SHP77 (cell line): Measurements from ENCODE around the gene TMEM270.
"Not testable (repeated sequence)": the region's sequence is repeated elsewhere in the genome, so short reads cannot be mapped to it uniquely, and the experiment has no call there.

ENCODE experiments used
- DNase-seq, 2 experiments: peaks; one replicate each; lab custom pipeline; 2025; lab: John Stamatoyannopoulos, UW

Gene TMEM270

GRCh38 chr7:73860859-73861258 is at the start of gene TMEM270:
Gene TMEM270 (plus strand): TSS chr7:73861159. CDS start chr7:73861195, 36 bp downstream.
- DNase-seq: no peak

- DNase-seq: peak; percentile 60 to 69
These were observed 49.2 kb upstream of the TMEM270 start for GRCh38 chr7:73811760-73812168.

GRCh38 chr7:73812996-73813395 is 48.0 kb upstream of the TMEM270 start:
- DNase-seq: no peak

- no peak for DNase-seq
These were observed 45.5 kb upstream of the TMEM270 start for GRCh38 chr7:73815436-73815835.

- DNase-seq: no peak
These were observed 43.8 kb upstream of the TMEM270 start for GRCh38 chr7:73817121-73817520.

GRCh38 chr7:73820013-73820412 is 40.9 kb upstream of the TMEM270 start:
- DNase-seq: no peak

- not testable (repeated sequence) for DNase-seq
These were observed 39.2 kb upstream of the TMEM270 start for GRCh38 chr7:73821597-73822285.

- DNase-seq: peak; percentile 17 to 60
These were observed 38.4 kb upstream of the TMEM270 start for GRCh38 chr7:73822319-73823173.

- DNase-seq: no peak
These were observed 37.7 kb upstream of the TMEM270 start for GRCh38 chr7:73823257-73823656.

- no peak for DNase-seq
These were observed 36.9 kb upstream of the TMEM270 start for GRCh38 chr7:73823873-73824592.

- DNase-seq: no peak
These were observed 36.0 kb upstream of the TMEM270 start for GRCh38 chr7:73824986-73825385.

- DNase-seq: peak; percentile 91 to 92
These were observed 33.3 kb upstream of the TMEM270 start for GRCh38 chr7:73827567-73828106.

- peak; percentile 88 to 92 for DNase-seq
These were observed 32.7 kb upstream of the TMEM270 start for GRCh38 chr7:73828107-73828803.

- DNase-seq: no peak
These were observed 32.0 kb upstream of the TMEM270 start for GRCh38 chr7:73828972-73829371.

GRCh38 chr7:73829505-73829904 is 31.5 kb upstream of the TMEM270 start:
- no peak for DNase-seq

GRCh38 chr7:73829921-73830680 is 30.9 kb upstream of the TMEM270 start:
- no peak for DNase-seq

GRCh38 chr7:73830681-73831583 is 30.0 kb upstream of the TMEM270 start, which contains the start of gene CLDN4:
Gene CLDN4 (plus strand): TSS chr7:73830996. CDS start chr7:73831202, 206 bp downstream.
- peak; percentile 62 to 77 for DNase-seq

GRCh38 chr7:73831584-73831833 is 29.4 kb upstream of the TMEM270 start:
- DNase-seq: no peak

GRCh38 chr7:73831834-73832651 is 28.9 kb upstream of the TMEM270 start:
- DNase-seq: peak; percentile 55 to 72
